Activated T-helper 17 cell treated with anti-CD3 and anti-CD28 coated beads, Interleukin-2, amount 50 U/mL, for 72 hours (primary cell): ENCODE results near the gene TRIM69. TPM values are rescaled to one million over a fixed set of nuclear protein-coding genes. Genes with fewer than 3 reads are reported as not detected.

Source experiments
- ATAC-seq: fragments of 150-1000 bp; cut with Tn5 transposase; replicated peaks from 2 replicates; pipeline ENCODE4 v1.10.0; 2021; ENCODE audit warnings: mild to moderate bottlenecking, moderate library complexity
- H3K27ac Mint-ChIP-seq: one replicate; pipeline ENCODE4 v1.8.0; 2022; ENCODE audit warnings: mixed read lengths
- H3K27me3 Mint-ChIP-seq: one replicate; pipeline ENCODE4 v1.8.0; 2022; ENCODE audit warnings: mixed read lengths
- H3K36me3 Mint-ChIP-seq: one replicate; pipeline ENCODE4 v1.8.0; 2022; ENCODE audit warnings: low read depth, mild to moderate bottlenecking, mixed read lengths
- H3K4me1 Mint-ChIP-seq: one replicate; pipeline ENCODE4 v1.8.0; 2022; ENCODE audit warnings: mixed read lengths
- H3K4me3 Mint-ChIP-seq: one replicate; pipeline ENCODE4 v1.8.0; 2022; ENCODE audit warnings: mild to moderate bottlenecking, mixed read lengths
- H3K9me3 Mint-ChIP-seq: one replicate; pipeline ENCODE4 v1.8.0; 2022; ENCODE audit warnings: mixed read lengths
- total RNA-seq, 2 donors: library from RNA; stranded (reverse); gene quantifications; one replicate each; pipeline ENCODE4 v1.2.3, GENCODE V29; 2022

Gene TRIM69
- total RNA-seq, 2 donors from 2014 or later: 40.3 to 100 TPM

DNA sequence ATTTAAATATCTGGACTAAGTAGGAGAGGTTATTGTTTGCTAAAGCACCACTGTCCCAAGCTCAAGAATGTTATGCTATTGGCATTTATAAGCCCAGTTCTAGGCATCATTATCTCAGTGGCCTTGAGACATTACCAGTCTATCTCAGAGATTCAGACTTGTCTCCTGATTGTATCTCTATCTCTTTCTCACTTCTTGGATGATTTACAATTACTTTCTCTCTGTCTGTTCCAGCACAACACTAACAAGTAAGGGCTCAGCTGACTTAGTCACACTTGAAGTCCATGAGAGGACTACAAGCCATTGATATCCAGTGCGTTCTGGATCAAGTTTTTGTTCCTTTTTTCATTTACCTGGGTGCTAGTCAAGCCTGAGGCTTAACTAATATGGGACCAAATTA lies 60.2 kb downstream of the TRIM69 start:
- Mint-ChIP-seq H3K36me3 (no peaks in the 10 kb centered on the region), H3K4me3 (no peak overlapping the region), H3K27ac (no peak overlapping the region), H3K27me3 (peaks cover 4% of the 10 kb centered on the region), H3K9me3 (no peaks in the 10 kb centered on the region), H3K4me1 (no peaks in the 10 kb centered on the region)
- ATAC-seq: no peak

DNA sequence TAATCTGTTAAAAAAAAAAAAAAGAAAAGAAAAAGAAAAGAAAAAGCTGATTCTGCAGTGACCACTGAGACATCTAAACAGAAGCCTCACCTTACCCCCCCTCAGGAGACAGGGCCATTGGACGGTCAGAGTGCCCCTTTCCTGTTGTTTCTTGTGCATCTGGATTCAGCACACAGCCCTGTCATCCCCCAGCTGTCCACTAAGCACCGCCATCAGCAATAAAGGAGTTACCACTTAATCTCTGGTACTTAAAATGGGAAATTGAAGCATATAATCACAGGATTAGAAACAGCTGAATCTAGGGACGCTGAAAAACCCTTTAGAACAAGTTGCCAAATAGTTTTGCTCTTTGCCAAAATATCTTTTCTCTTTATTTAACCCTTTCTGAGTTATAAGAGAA lies 62.5 kb downstream of the TRIM69 start:
- Mint-ChIP-seq H3K27me3 (peaks cover 4% of the 10 kb centered on the region), H3K9me3 (no peaks in the 10 kb centered on the region), H3K4me3 (no peak overlapping the region), H3K27ac (no peak overlapping the region), H3K4me1 (no peaks in the 10 kb centered on the region), H3K36me3 (no peaks in the 10 kb centered on the region)
- ATAC-seq: no peak

DNA sequence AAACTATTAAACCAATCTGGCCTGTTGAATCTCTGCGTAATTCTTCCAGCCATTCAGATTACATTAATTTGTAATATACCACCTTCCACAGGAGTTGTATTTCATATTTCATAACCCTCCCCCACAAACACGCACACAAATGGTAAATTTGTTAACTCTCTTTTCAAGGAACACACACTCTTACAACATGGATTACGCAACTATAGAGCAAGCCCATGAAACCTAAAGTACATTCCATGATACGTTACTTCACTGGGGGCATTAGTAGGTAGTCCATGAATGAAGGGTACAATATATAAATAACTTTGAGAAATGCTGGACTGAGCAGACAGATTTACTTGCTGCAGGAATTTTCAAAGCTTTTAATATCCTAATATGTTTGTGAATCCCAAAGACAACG lies 65.0 kb downstream of the TRIM69 start:
- no peaks in the 10 kb centered on the region for H3K9me3 Mint-ChIP-seq
- no peak for ATAC-seq
- H3K27me3 Mint-ChIP-seq: peaks cover 10% of the 10 kb centered on the region
- H3K27ac Mint-ChIP-seq: no peak overlapping the region
- H3K36me3 Mint-ChIP-seq: no peaks in the 10 kb centered on the region
- no peak overlapping the region for H3K4me3 Mint-ChIP-seq
- no peaks in the 10 kb centered on the region for H3K4me1 Mint-ChIP-seq

DNA sequence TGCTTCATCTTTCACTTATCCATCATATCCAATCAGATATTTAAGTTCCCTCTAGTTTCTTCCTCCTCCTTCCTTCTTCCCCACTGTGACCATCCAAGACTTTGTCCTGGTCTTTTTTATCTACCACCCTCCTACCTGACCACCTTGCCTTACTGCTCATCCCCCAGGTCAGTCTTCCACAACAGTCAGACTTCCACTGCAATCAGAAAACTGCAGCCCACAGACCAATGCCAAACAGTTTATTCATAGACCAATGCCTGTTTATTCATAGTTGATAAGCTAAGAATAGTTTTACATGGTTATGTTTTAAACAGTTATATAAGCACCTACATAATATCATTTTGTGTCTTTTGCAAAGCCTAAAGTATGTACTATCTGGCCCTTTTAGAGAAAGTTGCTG lies 65.5 kb downstream of the TRIM69 start:
- H3K27ac Mint-ChIP-seq: no peak overlapping the region
- no peak for ATAC-seq
- no peaks in the 10 kb centered on the region for H3K36me3 Mint-ChIP-seq
- H3K9me3 Mint-ChIP-seq: no peaks in the 10 kb centered on the region
- H3K27me3 Mint-ChIP-seq: peaks cover 10% of the 10 kb centered on the region
- H3K4me1 Mint-ChIP-seq: no peaks in the 10 kb centered on the region
- no peak overlapping the region for H3K4me3 Mint-ChIP-seq

DNA sequence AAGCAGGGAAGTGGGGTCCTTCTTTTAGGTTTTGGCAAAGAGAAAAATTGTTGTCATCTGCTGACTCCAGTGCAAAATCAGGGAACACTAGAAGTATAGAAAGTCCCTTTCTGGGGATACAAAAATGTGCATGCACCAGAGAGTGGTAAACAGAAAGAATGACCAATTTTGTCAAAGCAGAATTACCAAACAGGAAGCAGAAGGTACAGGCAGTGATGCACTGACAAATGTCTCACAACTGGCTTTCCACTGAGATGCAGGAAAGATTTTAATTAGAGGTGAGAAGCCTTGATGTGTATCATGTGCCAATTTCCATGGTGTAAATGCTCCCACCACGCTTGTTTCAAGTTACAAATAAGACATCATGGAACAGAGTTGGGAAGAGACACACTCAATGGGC lies 66.0 kb downstream of the TRIM69 start:
- ATAC-seq: peak; percentile 53
- H3K27ac Mint-ChIP-seq: no peak overlapping the region
- H3K9me3 Mint-ChIP-seq: no peaks in the 10 kb centered on the region
- H3K36me3 Mint-ChIP-seq: no peaks in the 10 kb centered on the region
- H3K4me1 Mint-ChIP-seq: no peaks in the 10 kb centered on the region
- H3K27me3 Mint-ChIP-seq: peaks cover 8% of the 10 kb centered on the region
- no peak overlapping the region for H3K4me3 Mint-ChIP-seq

DNA sequence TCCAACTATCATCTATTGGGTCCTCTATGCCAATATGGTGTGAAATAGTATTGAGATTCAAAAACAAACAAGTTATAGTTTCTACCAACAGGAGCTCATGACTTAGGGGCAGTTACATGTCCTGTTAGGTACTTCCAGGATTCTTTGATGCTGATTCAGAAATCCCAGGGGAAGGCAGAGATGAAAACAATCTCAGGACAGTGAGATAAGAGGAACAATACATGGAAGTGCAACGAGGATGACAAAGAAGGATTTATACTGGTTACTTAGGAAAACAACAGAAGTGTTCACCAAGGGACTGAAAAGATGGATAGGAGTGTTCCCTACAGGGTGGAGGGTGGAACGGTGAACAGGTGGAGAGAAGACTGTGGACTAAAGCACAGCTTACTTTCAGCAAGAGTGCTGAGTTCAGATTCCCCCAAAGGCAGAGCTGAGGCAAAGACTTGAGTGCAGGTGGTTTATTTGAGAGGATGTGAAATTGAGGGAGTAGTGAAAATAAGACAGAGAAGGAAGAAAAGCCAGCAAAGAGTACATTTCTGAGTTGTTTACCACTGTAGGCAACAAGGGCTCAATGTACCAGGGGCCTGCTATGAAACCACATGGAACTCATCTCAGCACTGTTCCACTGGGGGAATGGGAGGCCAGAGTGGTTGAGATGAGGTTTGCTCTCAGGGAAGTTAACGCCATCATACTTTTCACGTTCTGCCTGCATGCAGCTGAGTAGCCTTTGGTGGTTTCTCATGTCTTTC lies 68.1 kb downstream of the TRIM69 start:
- H3K4me1 Mint-ChIP-seq: no peaks in the 10 kb centered on the region
- peak; percentile 51 for ATAC-seq
- H3K27me3 Mint-ChIP-seq: peaks cover 9% of the 10 kb centered on the region
- no peaks in the 10 kb centered on the region for H3K9me3 Mint-ChIP-seq
- no peak overlapping the region for H3K27ac Mint-ChIP-seq
- no peak overlapping the region for H3K4me3 Mint-ChIP-seq
- H3K36me3 Mint-ChIP-seq: no peaks in the 10 kb centered on the region

DNA sequence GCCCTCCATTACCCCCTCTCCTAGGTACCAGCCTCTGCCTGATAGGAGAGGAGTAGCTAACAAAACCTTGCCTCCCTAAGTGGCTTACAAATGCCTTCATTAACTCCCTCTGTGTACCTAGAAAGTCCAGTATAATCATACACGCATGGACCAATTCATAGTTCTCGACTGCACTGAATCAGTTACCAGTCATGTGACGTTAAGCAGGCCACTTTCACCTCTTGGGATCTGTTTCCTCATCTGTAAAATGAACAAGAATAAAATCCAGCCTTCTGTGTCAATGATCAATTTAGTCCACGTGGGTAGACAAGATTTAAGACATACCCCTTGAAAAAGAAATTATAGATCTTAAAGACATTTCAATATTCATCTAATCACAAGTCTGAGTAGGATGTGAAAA lies 72.2 kb downstream of the TRIM69 start:
- Mint-ChIP-seq H3K27me3 (peaks cover 12% of the 10 kb centered on the region), H3K4me3 (no peak overlapping the region), H3K27ac (no peak overlapping the region), H3K9me3 (no peaks in the 10 kb centered on the region), H3K36me3 (no peaks in the 10 kb centered on the region), H3K4me1 (no peaks in the 10 kb centered on the region)
- no peak for ATAC-seq

DNA sequence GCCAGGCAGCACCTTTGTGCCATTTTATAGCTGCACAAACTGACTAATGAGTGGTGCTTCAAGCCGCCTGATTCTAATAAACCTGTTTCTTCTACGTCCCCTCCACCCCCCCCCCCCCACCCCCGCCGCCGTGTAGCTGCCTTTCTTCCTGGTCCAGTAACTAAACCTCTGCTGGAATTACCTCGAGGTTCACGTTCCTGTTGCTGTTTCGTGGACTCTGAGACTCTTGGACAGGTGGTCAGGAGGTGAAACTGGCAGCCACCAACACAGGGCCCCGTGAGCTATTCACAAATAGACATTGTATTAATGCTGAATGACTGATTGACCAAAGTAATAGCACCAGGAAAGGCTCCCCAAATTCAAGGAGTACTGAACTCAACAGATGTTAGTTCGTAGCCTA lies 73.9 kb downstream of the TRIM69 start:
- ATAC-seq: no peak
- no peak overlapping the region for H3K4me3 Mint-ChIP-seq
- peaks cover 12% of the 10 kb centered on the region for H3K27me3 Mint-ChIP-seq
- H3K9me3 Mint-ChIP-seq: no peaks in the 10 kb centered on the region
- H3K4me1 Mint-ChIP-seq: no peaks in the 10 kb centered on the region
- no peaks in the 10 kb centered on the region for H3K36me3 Mint-ChIP-seq
- no peak overlapping the region for H3K27ac Mint-ChIP-seq

DNA sequence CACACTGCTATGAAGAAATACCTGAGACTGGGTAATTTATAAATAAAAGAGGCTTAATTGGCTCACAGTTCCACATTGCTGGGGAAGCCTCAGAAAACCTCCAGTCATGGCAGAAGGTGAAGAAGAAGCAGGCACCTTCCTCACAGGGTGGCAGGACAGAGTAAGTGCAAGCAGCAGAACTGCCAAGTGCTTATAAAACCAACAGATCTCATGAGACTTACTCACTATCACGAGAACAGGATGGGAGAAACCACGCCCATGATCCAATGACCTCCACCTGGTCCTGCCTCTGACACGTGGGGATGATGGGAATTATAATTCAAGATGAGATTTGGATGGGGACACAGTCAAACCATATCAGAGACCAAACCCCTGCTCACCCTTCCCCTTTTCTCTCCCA lies 75.0 kb downstream of the TRIM69 start:
- H3K4me1 Mint-ChIP-seq: no peaks in the 10 kb centered on the region
- H3K9me3 Mint-ChIP-seq: no peaks in the 10 kb centered on the region
- ATAC-seq: no peak

DNA sequence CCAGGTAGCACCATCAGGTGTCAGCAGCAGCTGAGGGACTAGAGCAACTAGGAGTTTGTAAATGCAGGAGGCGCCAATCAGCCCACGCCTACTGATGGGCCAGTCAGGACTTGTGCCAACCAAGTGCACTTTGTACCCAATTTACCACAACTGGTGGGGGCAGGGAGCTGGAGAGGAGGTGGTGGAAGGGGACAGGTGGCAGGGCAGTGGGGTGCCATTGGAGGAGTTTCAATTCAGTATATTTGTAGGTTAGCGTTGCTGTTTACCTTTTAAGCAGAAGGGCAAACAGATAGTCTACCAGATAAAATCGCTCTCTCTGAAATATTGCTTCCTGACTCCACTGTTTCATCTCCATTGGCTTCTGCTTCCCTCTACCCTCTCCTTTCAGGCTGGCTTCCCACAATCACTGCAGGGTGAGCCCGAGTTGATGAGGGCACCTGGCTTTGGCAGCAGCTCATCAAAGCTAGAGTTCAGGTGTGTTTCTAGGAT lies 75.7 kb downstream of the TRIM69 start:
- Mint-ChIP-seq H3K4me1 (no peaks in the 10 kb centered on the region), H3K27me3 (peaks cover 9% of the 10 kb centered on the region), H3K36me3 (no peaks in the 10 kb centered on the region), H3K4me3 (no peak overlapping the region), H3K9me3 (no peaks in the 10 kb centered on the region), H3K27ac (no peak overlapping the region)
- no peak for ATAC-seq

More for the DNA sequence above, 75.0 kb downstream of the TRIM69 start:
- no peak overlapping the region for H3K27ac Mint-ChIP-seq
- H3K27me3 Mint-ChIP-seq: peaks cover 9% of the 10 kb centered on the region
- H3K36me3 Mint-ChIP-seq: no peaks in the 10 kb centered on the region
- H3K4me3 Mint-ChIP-seq: no peak overlapping the region

DNA sequence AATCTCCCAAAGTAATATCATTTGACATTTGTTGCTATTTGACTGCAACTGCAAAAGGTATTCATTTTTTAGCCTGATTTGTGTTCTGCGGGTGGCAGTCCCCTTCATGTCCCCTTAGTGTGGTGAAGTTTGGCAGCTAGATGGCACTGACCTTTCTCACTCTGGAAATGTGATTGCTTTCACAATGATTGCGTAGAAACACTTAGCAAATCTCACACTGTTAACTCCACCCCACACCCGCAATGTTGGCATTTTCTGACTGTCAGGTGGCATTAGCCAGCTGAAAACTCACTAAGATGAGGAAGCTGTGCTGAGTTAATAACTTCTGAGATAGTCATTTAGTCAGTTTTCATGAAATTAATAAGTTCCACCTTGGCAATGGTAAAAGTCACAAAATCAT lies 76.9 kb downstream of the TRIM69 start:
- Mint-ChIP-seq H3K9me3 (no peaks in the 10 kb centered on the region), H3K27me3 (peaks cover 9% of the 10 kb centered on the region), H3K36me3 (no peaks in the 10 kb centered on the region), H3K4me1 (no peaks in the 10 kb centered on the region), H3K27ac (no peak overlapping the region), H3K4me3 (no peak overlapping the region)
- ATAC-seq: peak; percentile 62

Other genes with a start within 250 kb of the TRIM69 start
- gene EIF3J, start 199.4 kb upstream of the TRIM69 start, total RNA-seq: 10 to 100 TPM; 43.5 to 99.1 TPM
- gene SPG11, start 72.9 kb upstream of the TRIM69 start, total RNA-seq: 10 to 100 TPM; 55.7 to 98.4 TPM
- gene PATL2, start 25.2 kb upstream of the TRIM69 start, total RNA-seq: 10 to 100 TPM in 1 of 2 donors, 1 to 10 TPM in 1; 7.9 to 38.5 TPM
- 1,000 to 10,000 TPM; 4,659 to 6,253 TPM for gene B2M, start 25.0 kb upstream of the TRIM69 start, total RNA-seq
- not detected for gene TERB2, start 220.2 kb downstream of the TRIM69 start, total RNA-seq